Memory B cell (primary cell): Measurements from ENCODE around the gene PGAM2.
"Not testable (repeated sequence)": the region's sequence is repeated elsewhere in the genome, so short reads cannot be mapped to it uniquely, and the experiment has no call there.

Source experiments
- ATAC-seq: fragments of 150-1000 bp; cut with Tn5 transposase; 2 replicates; pipeline ENCODE4 v1.10.0; 2021; ENCODE audit warnings: low read depth, mild to moderate bottlenecking, moderate library complexity
- DNase-seq, 2 donors: peaks; one replicate each; pipeline ENCODE4 v3.0.0; 2022; ENCODE audit warnings: low spot score in 2 of 2
- H3K27ac Mint-ChIP-seq: one replicate; pipeline ENCODE4 v1.8.0; 2022; ENCODE audit warnings: mild to moderate bottlenecking, moderate library complexity, mixed read lengths
- H3K27me3 Mint-ChIP-seq: one replicate; pipeline ENCODE4 v1.8.0; 2022; ENCODE audit warnings: mixed read lengths
- H3K36me3 Mint-ChIP-seq: one replicate; pipeline ENCODE4 v1.8.0; 2022; ENCODE audit warnings: mild to moderate bottlenecking, mixed read lengths
- H3K4me1 Mint-ChIP-seq: one replicate; pipeline ENCODE4 v1.8.0; 2022; ENCODE audit warnings: mixed read lengths
- H3K4me3 Mint-ChIP-seq: one replicate; pipeline ENCODE4 v1.8.0; 2022; ENCODE audit warnings: mild to moderate bottlenecking, moderate library complexity, mixed read lengths
- H3K9me3 Mint-ChIP-seq: one replicate; pipeline ENCODE4 v1.8.0; 2022; ENCODE audit warnings: mixed read lengths

The PGAM2 gene

GRCh38 chr7:44030029-44030428 is 35.3 kb downstream of the PGAM2 start:
- DNase-seq, H3K27ac Mint-ChIP-seq, ATAC-seq, H3K4me3 Mint-ChIP-seq, H3K9me3 Mint-ChIP-seq, H3K36me3 Mint-ChIP-seq, H3K4me1 Mint-ChIP-seq, H3K27me3 Mint-ChIP-seq: not testable (repeated sequence)

- H3K27ac Mint-ChIP-seq, ATAC-seq, H3K4me1 Mint-ChIP-seq, H3K27me3 Mint-ChIP-seq, H3K36me3 Mint-ChIP-seq, H3K9me3 Mint-ChIP-seq, H3K4me3 Mint-ChIP-seq, DNase-seq: not testable (repeated sequence)
These were observed 35.9 kb downstream of the PGAM2 start for GRCh38 chr7:44029433-44029832.

- not testable (repeated sequence) for DNase-seq, ATAC-seq
These were observed 42.4 kb downstream of the PGAM2 start for GRCh38 chr7:44022796-44023467.

GRCh38 chr7:44022069-44022468 is 43.3 kb downstream of the PGAM2 start:
- H3K27me3 Mint-ChIP-seq, DNase-seq, ATAC-seq, H3K36me3 Mint-ChIP-seq, H3K27ac Mint-ChIP-seq, H3K4me3 Mint-ChIP-seq, H3K4me1 Mint-ChIP-seq, H3K9me3 Mint-ChIP-seq: not testable (repeated sequence)

More at GRCh38 chr7:44022796-44023467, 42.4 kb downstream of the PGAM2 start:
- not testable (repeated sequence) for H3K4me1 Mint-ChIP-seq, H3K27ac Mint-ChIP-seq, H3K4me3 Mint-ChIP-seq, H3K36me3 Mint-ChIP-seq, H3K9me3 Mint-ChIP-seq, H3K27me3 Mint-ChIP-seq

GRCh38 chr7:44019825-44020224 is 45.5 kb downstream of the PGAM2 start:
- not testable (repeated sequence) for H3K36me3 Mint-ChIP-seq, DNase-seq, H3K4me1 Mint-ChIP-seq, ATAC-seq, H3K9me3 Mint-ChIP-seq, H3K4me3 Mint-ChIP-seq, H3K27me3 Mint-ChIP-seq
- peak overlapping the region; percentile 94 for H3K27ac Mint-ChIP-seq

GRCh38 chr7:44018857-44019807 is 46.2 kb downstream of the PGAM2 start:
- H3K27ac Mint-ChIP-seq, result peak overlapping the region; percentile 94
- not testable (repeated sequence) for H3K9me3 Mint-ChIP-seq, H3K27me3 Mint-ChIP-seq, H3K36me3 Mint-ChIP-seq, H3K4me1 Mint-ChIP-seq
- ATAC-seq (peak; percentile 91), DNase-seq (peak; percentile 99)
- H3K4me3 Mint-ChIP-seq, result peak overlapping the region; percentile 88

- H3K4me3 Mint-ChIP-seq, H3K27ac Mint-ChIP-seq, H3K36me3 Mint-ChIP-seq, ATAC-seq, H3K27me3 Mint-ChIP-seq, H3K4me1 Mint-ChIP-seq, H3K9me3 Mint-ChIP-seq, DNase-seq: not testable (repeated sequence)
These were observed 50.3 kb downstream of the PGAM2 start for GRCh38 chr7:44015090-44015489.
